Measurements from ENCODE around the gene IAPP. TPM values are rescaled to one million over a fixed set of nuclear protein-coding genes. Genes with fewer than 3 reads are reported as not detected.

IAPP gene
- total and polyA plus RNA-seq, 7 donors = 0.07 TPM; not detected in 6

DNA sequence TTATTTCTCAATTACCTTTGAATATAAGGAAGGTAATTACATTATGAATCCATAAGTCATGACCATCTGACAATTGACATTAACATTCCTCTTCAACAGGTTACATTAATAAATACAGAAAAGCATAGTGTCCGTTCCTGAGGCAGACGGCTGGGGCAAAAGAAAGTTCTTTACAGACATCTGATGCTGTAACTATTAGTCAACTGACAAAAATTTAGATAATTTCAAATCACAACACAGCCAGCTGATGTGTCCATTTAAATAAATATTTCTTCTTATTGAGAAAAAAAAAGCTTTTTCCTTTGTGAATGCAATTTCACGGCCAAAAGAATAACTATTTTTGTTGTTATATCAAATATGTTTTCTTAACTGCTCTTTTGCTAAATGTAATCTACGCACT lies 55.5 kb downstream of the IAPP start:
- 68 to 73% (median 71%) methylated on average over 4 of the region's 4 CpGs for WGBS, 3 donors
- peaks cover 0 to 7% (median 0%) of the 10 kb centered on the region in 3 donors for H3K27me3 ChIP-seq (ENCODE audit: insufficient read depth in 3 of 3, low read length in 2 of 3)
- TF ChIP-seq, protein P1, sequence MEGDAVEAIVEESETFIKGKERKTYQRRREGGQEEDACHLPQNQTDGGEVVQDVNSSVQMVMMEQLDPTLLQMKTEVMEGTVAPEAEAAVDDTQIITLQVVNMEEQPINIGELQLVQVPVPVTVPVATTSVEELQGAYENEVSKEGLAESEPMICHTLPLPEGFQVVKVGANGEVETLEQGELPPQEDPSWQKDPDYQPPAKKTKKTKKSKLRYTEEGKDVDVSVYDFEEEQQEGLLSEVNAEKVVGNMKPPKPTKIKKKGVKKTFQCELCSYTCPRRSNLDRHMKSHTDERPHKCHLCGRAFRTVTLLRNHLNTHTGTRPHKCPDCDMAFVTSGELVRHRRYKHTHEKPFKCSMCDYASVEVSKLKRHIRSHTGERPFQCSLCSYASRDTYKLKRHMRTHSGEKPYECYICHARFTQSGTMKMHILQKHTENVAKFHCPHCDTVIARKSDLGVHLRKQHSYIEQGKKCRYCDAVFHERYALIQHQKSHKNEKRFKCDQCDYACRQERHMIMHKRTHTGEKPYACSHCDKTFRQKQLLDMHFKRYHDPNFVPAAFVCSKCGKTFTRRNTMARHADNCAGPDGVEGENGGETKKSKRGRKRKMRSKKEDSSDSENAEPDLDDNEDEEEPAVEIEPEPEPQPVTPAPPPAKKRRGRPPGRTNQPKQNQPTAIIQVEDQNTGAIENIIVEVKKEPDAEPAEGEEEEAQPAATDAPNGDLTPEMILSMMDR (IDR thresholded peaks at IDR 0.05) = no peak
- intact Hi-C loops (cut with DNase I) = no loop called here
- no peak overlapping the region for H3K4me3 ChIP-seq
- no peak overlapping the region for H3K27ac ChIP-seq
- ATAC-seq = no peak
- no peaks in the 10 kb centered on the region for H3K4me1 ChIP-seq
- H3K36me3 ChIP-seq (ENCODE audit: insufficient read depth in 1 of 2, low read depth in 1 of 2) = no peaks in the 10 kb centered on the region
- no peaks in the 10 kb centered on the region for H3K9me3 ChIP-seq
- no peak for DNase-seq

Other genes with a start within 250 kb of the IAPP start
- not detected for gene SLCO1B1, start 241.7 kb upstream of the IAPP start, total RNA-seq
- not detected for gene SLCO1B1, start 241.7 kb upstream of the IAPP start, polyA plus RNA-seq
- gene SLCO1A2, start 38.0 kb upstream of the IAPP start, total RNA-seq = not detected
- gene SLCO1A2, start 38.0 kb upstream of the IAPP start, polyA plus RNA-seq = under 1 TPM in 1 of 3 donors, not detected in 2; 0.01 TPM
- gene PYROXD1, start 64.8 kb downstream of the IAPP start, total RNA-seq = 10 to 100 TPM; 18.8 to 22.7 (median 20.0) TPM
- 10 to 100 TPM; 10.7 to 15.9 (median 14.2) TPM for gene PYROXD1, start 64.8 kb downstream of the IAPP start, polyA plus RNA-seq
- 10 to 100 TPM; 13.2 to 16.3 (median 13.5) TPM for gene RECQL, start 128.7 kb downstream of the IAPP start, total RNA-seq
- gene RECQL, start 128.7 kb downstream of the IAPP start, polyA plus RNA-seq = 10 to 100 TPM in 2 of 3 donors, 1 to 10 TPM in 1; 9.0 to 36.6 (median 12.4) TPM
- 10 to 100 TPM; 14.0 to 30.5 (median 19.9) TPM for gene GOLT1B, start 128.9 kb downstream of the IAPP start, total RNA-seq
- 10 to 100 TPM; 17.8 to 62.2 (median 39.4) TPM for gene GOLT1B, start 128.9 kb downstream of the IAPP start, polyA plus RNA-seq
- 10 to 100 TPM in 1 of 4 donors, 1 to 10 TPM in 2, under 1 TPM in 1; 0.59 to 17.1 (median 3.5) TPM for gene SPX, start 153.4 kb downstream of the IAPP start, total RNA-seq
- gene SPX, start 153.4 kb downstream of the IAPP start, polyA plus RNA-seq = 1 to 10 TPM in 2 of 3 donors, under 1 TPM in 1; 0.66 to 2.4 (median 2.1) TPM
- gene GYS2, start 231.9 kb downstream of the IAPP start, total RNA-seq = under 1 TPM in 1 of 4 donors, not detected in 3; 0.09 TPM
- gene GYS2, start 231.9 kb downstream of the IAPP start, polyA plus RNA-seq = under 1 TPM in 1 of 3 donors, not detected in 2; 0.03 TPM